Kidney tubule cell (primary cell): ENCODE measurements around the gene TMEM120A.

ENCODE experiments used
- DNase-seq: peaks from one replicate; pipeline ENCODE4 v3.0.0-alpha.2; 2018; ENCODE audit warnings: low spot score

The TMEM120A gene

GRCh38 chr7:75995052-75995471 is 667 bp upstream of the TMEM120A start:
- no peak for DNase-seq

- peak; percentile 44 for DNase-seq
These were observed 557 bp downstream of the TMEM120A start for GRCh38 chr7:75993689-75994387.

- no peak for DNase-seq
These were observed 2.2 kb downstream of the TMEM120A start for GRCh38 chr7:75992083-75992755.

GRCh38 chr7:75991531-75992082 is 2.8 kb downstream of the TMEM120A start:
- DNase-seq: no peak

GRCh38 chr7:75989500-75990388 is 4.7 kb downstream of the TMEM120A start:
- no peak for DNase-seq

- DNase-seq: no peak
These were observed 5.6 kb downstream of the TMEM120A start for GRCh38 chr7:75988568-75989499.

GRCh38 chr7:75987805-75988567 is 6.4 kb downstream of the TMEM120A start:
- DNase-seq: no peak

GRCh38 chr7:75987026-75987804 is 7.2 kb downstream of the TMEM120A start:
- no peak for DNase-seq

- no peak for DNase-seq
These were observed 8.1 kb downstream of the TMEM120A start for GRCh38 chr7:75986147-75986781.

GRCh38 chr7:75985518-75986146 is 8.8 kb downstream of the TMEM120A start:
- DNase-seq: no peak

GRCh38 chr7:75985009-75985517 is 9.3 kb downstream of the TMEM120A start:
- DNase-seq: no peak

GRCh38 chr7:75984130-75985008 is 10.0 kb downstream of the TMEM120A start:
- DNase-seq: no peak

- DNase-seq: no peak
These were observed 10.8 kb downstream of the TMEM120A start for GRCh38 chr7:75983471-75984129.

- no peak for DNase-seq
These were observed 11.9 kb downstream of the TMEM120A start for GRCh38 chr7:75982306-75983064.

GRCh38 chr7:75981453-75982305 is 12.7 kb downstream of the TMEM120A start:
- no peak for DNase-seq

GRCh38 chr7:75981203-75981452 is 13.3 kb downstream of the TMEM120A start:
- no peak for DNase-seq
